Lower leg skin (tissue), 4 donors: Measurements from ENCODE around the gene PLAC8L1. TPM values are rescaled to one million over a fixed set of nuclear protein-coding genes. Genes with fewer than 3 reads are reported as not detected.

Source experiments
- DNase-seq, 2 donors: peaks; one replicate each; pipeline ENCODE4 v3.0.0-alpha.2; 2019; ENCODE audit warnings: low spot score in 2 of 2
- H3K4me3 ChIP-seq: fragments of 200-600 bp; sonication (generic); 2 replicates; pipeline ENCODE4 v1.5.1; 2017; ENCODE audit warnings: mild to moderate bottlenecking, low read depth; ENCODE audit not compliant: poor library complexity, severe bottlenecking
- POLR2A ChIP-seq, 2 donors: fragments of 450-650 bp; IDR thresholded peaks; one replicate each; pipeline ENCODE4 v1.6.1; 2016 to 2017; ENCODE audit warnings: antibody characterized with exemption in 2 of 2, mild to moderate bottlenecking in 1 of 2, moderate library complexity in 1 of 2
- WGBS, 2 donors: methylation state at CpG; one replicate each; pipeline ENCODE4 v1.1.5; 2018; 5-methylcytosine and 5-hydroxymethylcytosine counted together
- intact Hi-C: fragments of 100-400 bp; cut with DNase I; formaldehyde crosslinking; loops from one replicate; pipeline ENCODE4 v1.15.0; 2023; ENCODE audit warnings: low total_unique reads
- total RNA-seq, 4 donors: library from RNA; depleted of rRNA; stranded (reverse); fragments of >200 nt; gene quantifications; one replicate each; pipeline ENCODE4 v1.1.0, GENCODE V29; 2016
- TF ChIP-seq, protein P1 (sequence below), 3 donors: fragments of 450-650 bp; IDR thresholded peaks; one replicate each; pipeline ENCODE4 v1.5.1; 2016; ENCODE audit warnings: antibody characterized with exemption in 3 of 3, mild to moderate bottlenecking in 3 of 3, moderate library complexity in 2 of 3

Gene PLAC8L1
- total RNA-seq, 4 donors from 2014 or later = not detected

DNA sequence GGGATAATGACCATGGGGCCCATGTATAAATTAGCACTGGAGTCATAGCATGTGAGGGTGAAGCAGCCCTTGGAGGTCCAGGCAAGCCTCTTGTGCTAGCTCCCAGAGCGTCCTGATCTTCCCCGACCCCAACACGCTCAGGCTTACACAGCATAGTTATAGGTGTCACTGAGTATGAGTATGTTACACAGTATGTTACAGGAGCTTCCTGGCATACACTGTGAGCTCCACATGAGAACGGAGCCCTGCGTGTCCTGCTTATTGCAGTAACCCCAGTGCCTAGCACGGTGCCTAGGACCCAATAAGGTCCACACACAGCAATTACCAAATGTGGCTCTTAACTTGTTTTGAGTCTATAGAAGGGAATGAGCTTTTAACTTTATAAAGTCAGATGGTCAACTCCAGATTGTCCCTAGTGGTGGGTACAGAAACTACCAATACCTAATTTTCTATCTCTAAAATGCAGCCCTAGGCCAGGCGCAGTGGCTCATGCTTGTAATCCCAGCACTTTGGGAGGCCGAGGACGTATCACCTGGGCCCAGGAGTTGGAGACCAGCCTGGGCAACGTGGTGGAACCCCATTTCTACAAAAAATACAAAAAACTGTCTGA lies 64.1 kb downstream of the PLAC8L1 start:
- TF ChIP-seq, protein P1, sequence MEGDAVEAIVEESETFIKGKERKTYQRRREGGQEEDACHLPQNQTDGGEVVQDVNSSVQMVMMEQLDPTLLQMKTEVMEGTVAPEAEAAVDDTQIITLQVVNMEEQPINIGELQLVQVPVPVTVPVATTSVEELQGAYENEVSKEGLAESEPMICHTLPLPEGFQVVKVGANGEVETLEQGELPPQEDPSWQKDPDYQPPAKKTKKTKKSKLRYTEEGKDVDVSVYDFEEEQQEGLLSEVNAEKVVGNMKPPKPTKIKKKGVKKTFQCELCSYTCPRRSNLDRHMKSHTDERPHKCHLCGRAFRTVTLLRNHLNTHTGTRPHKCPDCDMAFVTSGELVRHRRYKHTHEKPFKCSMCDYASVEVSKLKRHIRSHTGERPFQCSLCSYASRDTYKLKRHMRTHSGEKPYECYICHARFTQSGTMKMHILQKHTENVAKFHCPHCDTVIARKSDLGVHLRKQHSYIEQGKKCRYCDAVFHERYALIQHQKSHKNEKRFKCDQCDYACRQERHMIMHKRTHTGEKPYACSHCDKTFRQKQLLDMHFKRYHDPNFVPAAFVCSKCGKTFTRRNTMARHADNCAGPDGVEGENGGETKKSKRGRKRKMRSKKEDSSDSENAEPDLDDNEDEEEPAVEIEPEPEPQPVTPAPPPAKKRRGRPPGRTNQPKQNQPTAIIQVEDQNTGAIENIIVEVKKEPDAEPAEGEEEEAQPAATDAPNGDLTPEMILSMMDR (IDR thresholded peaks at IDR 0.05) = no peak
- no peak for TF ChIP-seq POLR2A (IDR thresholded peaks at IDR 0.05)
- no peak overlapping the region for H3K4me3 ChIP-seq
- intact Hi-C loops = no loop called here
- no peak for DNase-seq
- WGBS, 2 donors = 76 to 79% methylated on average over 10 of the region's 10 CpGs

DNA sequence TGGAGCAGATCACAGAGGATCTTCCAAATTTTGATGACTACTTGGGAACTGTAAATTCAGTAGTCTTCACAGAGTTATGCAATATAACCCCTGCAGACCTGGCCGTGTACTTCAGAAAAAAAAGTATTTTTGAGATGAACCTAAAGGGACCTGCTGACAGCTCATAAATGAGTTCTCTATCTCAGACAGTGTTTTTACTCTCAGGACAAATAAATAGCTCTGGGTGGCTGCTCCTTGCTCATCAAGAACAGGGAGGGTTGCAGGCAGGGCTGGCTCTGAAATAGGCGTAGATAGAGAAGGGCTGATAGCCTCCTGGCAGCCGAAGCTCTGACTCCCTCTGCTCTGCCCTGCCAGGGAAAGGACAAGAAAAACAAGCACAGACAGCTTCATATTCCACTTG lies 64.8 kb downstream of the PLAC8L1 start:
- TF ChIP-seq POLR2A (IDR thresholded peaks at IDR 0.05) = no peak
- TF ChIP-seq, protein P1 (IDR thresholded peaks at IDR 0.05) = no peak
- no peak overlapping the region for H3K4me3 ChIP-seq
- WGBS, 2 donors = 28 to 37% methylated on average over 3 of the region's 3 CpGs
- DNase-seq = peak in 1 of 2 donors; percentile 37
- intact Hi-C loops = no loop called here

DNA sequence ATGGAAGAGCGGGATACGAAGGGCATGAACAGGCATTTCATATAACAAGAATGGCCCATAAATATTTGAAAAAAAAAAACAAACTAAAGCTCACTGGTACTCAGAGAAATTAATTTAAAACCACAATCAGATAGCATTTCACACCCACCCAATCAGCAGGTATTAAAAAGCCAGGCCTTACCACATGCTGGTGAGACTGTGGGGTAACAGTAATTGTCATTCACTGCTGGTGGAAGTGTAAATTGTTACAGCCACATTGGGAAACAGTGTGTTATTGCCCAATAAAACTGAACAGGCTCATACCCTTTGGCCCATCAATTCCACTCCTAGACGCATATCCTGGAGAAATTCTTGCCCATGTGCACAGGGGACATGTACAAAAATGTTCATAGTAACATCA lies 66.0 kb downstream of the PLAC8L1 start:
- WGBS, 2 donors = 49 to 67% methylated on average over 3 of the region's 3 CpGs
- TF ChIP-seq POLR2A (IDR thresholded peaks at IDR 0.05) = no peak
- TF ChIP-seq, protein P1 (IDR thresholded peaks at IDR 0.05) = no peak
- H3K4me3 ChIP-seq = no peak overlapping the region
- no peak for DNase-seq
- intact Hi-C loops = no loop called here

DNA sequence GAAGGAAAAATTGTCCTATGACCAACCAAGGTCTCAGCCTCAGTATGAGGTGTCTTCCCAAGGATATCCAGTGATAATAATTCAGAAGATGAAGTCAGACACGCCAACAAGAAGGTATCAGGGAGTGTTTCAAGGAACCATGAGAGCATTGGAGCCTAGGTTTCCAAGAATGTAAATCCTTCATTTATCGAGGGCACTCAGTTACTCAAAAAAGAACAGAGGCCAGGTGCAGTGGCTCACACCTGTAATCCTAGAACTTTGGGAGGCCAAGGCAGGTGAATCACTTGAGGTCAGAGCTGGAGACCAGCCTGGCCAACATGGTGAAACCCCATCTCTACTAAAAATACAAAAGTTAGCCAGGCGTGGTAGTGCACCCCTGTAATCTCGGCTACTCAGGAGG lies 70.8 kb downstream of the PLAC8L1 start:
- DNase-seq = no peak
- 78 to 93% methylated on average over 4 of the region's 4 CpGs for WGBS, 2 donors
- intact Hi-C loops = no loop called here
- TF ChIP-seq POLR2A (IDR thresholded peaks at IDR 0.05) = no peak
- TF ChIP-seq, protein P1 (IDR thresholded peaks at IDR 0.05) = no peak
- H3K4me3 ChIP-seq = no peak overlapping the region

Other genes starting within 250 kb of the PLAC8L1 start
- gene GRXCR2, start 232.6 kb downstream of the PLAC8L1 start, total RNA-seq = under 1 TPM in 3 of 4 donors, not detected in 1; 0.46 to 0.69 (median 0.65) TPM
- 100 to 1,000 TPM; 109 to 169 (median 121) TPM for gene SH3RF2, start 169.0 kb downstream of the PLAC8L1 start, total RNA-seq
- gene LARS1, start 77.1 kb upstream of the PLAC8L1 start, total RNA-seq = 10 to 100 TPM; 46.1 to 57.3 (median 50.1) TPM
- 10 to 100 TPM; 16.1 to 20.7 (median 18.1) TPM for gene RBM27, start 98.0 kb upstream of the PLAC8L1 start, total RNA-seq
- under 1 TPM in 1 of 4 donors, not detected in 3; 0.13 TPM for gene POU4F3, start 233.3 kb upstream of the PLAC8L1 start, total RNA-seq